WTC11 (cell line): Measurements from ENCODE around the gene UCK2. TPM values are rescaled to one million over a fixed set of nuclear protein-coding genes. Genes with fewer than 3 reads are reported as not detected.

ENCODE experiments used
- ATAC-seq: fragments of 200-7000 bp; cut with Tn5 transposase; 2 replicates; pipeline ENCODE4 v1.10.0; 2021; ENCODE audit warnings: mild to moderate bottlenecking, moderate library complexity
- CTCF ChIA-PET: fragments of 300-600 bp; sonication (Branson Sonifier 250); formaldehyde crosslinking; loops from one replicate; lab custom pipeline; 2021; ENCODE audit warnings: antibody characterized with exemption; lab: Charles Lee
- POLR2A ChIA-PET: fragments of 350-600 bp; sonication (Branson Sonifier 250); formaldehyde crosslinking; loops from one replicate; lab custom pipeline; 2021; ENCODE audit warnings: antibody characterized with exemption; lab: Charles Lee
- DNase-seq: peaks from one replicate; pipeline ENCODE4 v3.0.0; 2021; ENCODE audit warnings: low spot score
- H3K27ac Mint-ChIP-seq: 2 replicates; pipeline ENCODE4 v1.8.0; 2021; ENCODE audit warnings: mixed read lengths
- H3K27me3 Mint-ChIP-seq: 2 replicates; pipeline ENCODE4 v1.8.0; 2021; ENCODE audit warnings: low read depth, mild to moderate bottlenecking, moderate library complexity, mixed read lengths
- H3K36me3 Mint-ChIP-seq: 2 replicates; pipeline ENCODE4 v1.8.0; 2021; ENCODE audit warnings: mixed read lengths
- H3K4me1 Mint-ChIP-seq: 2 replicates; pipeline ENCODE4 v1.8.0; 2022; ENCODE audit warnings: mixed read lengths
- H3K4me3 Mint-ChIP-seq: 2 replicates; pipeline ENCODE4 v1.8.0; 2021; ENCODE audit warnings: mild to moderate bottlenecking, moderate library complexity, mixed read lengths
- H3K9me3 Mint-ChIP-seq: 2 replicates; pipeline ENCODE4 v1.8.0; 2021; ENCODE audit warnings: mixed read lengths
- AR ChIP-seq: fragments of 250-450 bp; sonication (Bioruptor Pico); IDR thresholded peaks from 2 replicates; pipeline ENCODE4 v1.9.0; 2021; ENCODE audit warnings: mild to moderate bottlenecking
- ATF1 ChIP-seq: sonication (generic); formaldehyde crosslinking; IDR thresholded peaks from 2 replicates; pipeline ENCODE4 v1.8.1; 2023; ENCODE audit warnings: mild to moderate bottlenecking, moderate library complexity, missing genetic modification reagents
- ATF6 ChIP-seq: sonication (generic); formaldehyde crosslinking; IDR thresholded peaks from 2 replicates; pipeline ENCODE4 v1.8.1; 2023; ENCODE audit warnings: mild to moderate bottlenecking, missing genetic modification reagents
- CDX4 ChIP-seq: fragments of 250-450 bp; sonication (Bioruptor Pico); IDR thresholded peaks from 2 replicates; pipeline ENCODE4 v1.9.0; 2021; ENCODE audit warnings: moderate library complexity, mild to moderate bottlenecking, inconsistent platforms, borderline replicate concordance
- CREM ChIP-seq: sonication (generic); formaldehyde crosslinking; IDR thresholded peaks from 2 replicates; pipeline ENCODE4 v1.8.1; 2022; ENCODE audit warnings: mild to moderate bottlenecking, missing genetic modification reagents, moderate library complexity
- ELF4 ChIP-seq: sonication (generic); formaldehyde crosslinking; IDR thresholded peaks from 2 replicates; pipeline ENCODE4 v1.8.1; 2022; ENCODE audit warnings: low read depth, mild to moderate bottlenecking, moderate library complexity, missing genetic modification reagents
- EMX1 ChIP-seq: fragments of 250-450 bp; sonication (Bioruptor Pico); IDR thresholded peaks from 2 replicates; pipeline ENCODE4 v1.8.0; 2021; ENCODE audit warnings: mild to moderate bottlenecking
- ERG ChIP-seq: fragments of 250-450 bp; sonication (Bioruptor Pico); IDR thresholded peaks from 2 replicates; pipeline ENCODE4 v1.8.0; 2021; ENCODE audit warnings: mild to moderate bottlenecking
- ESRRA ChIP-seq: sonication (generic); formaldehyde crosslinking; IDR thresholded peaks from 2 replicates; pipeline ENCODE4 v1.8.1; 2022; ENCODE audit warnings: mild to moderate bottlenecking, missing genetic modification reagents, borderline replicate concordance
- ETV6 ChIP-seq: sonication (generic); formaldehyde crosslinking; IDR thresholded peaks from 2 replicates; pipeline ENCODE4 v1.8.1; 2022; ENCODE audit warnings: mild to moderate bottlenecking, missing genetic modification reagents
- FOXP4 ChIP-seq: sonication (generic); formaldehyde crosslinking; IDR thresholded peaks from 2 replicates; pipeline ENCODE4 v1.8.0; 2022; ENCODE audit warnings: mild to moderate bottlenecking, missing genetic modification reagents
- MAX ChIP-seq: sonication (generic); formaldehyde crosslinking; IDR thresholded peaks from 2 replicates; pipeline ENCODE4 v1.8.0; 2022; ENCODE audit warnings: mild to moderate bottlenecking, missing genetic modification reagents
- NR1H2 ChIP-seq: sonication (generic); formaldehyde crosslinking; IDR thresholded peaks from 2 replicates; pipeline ENCODE4 v1.9.0; 2021; ENCODE audit warnings: mild to moderate bottlenecking, moderate library complexity, missing genetic modification reagents
- RELA ChIP-seq: sonication (generic); formaldehyde crosslinking; IDR thresholded peaks from 2 replicates; pipeline ENCODE4 v1.8.1; 2022; ENCODE audit warnings: missing genetic modification reagents, mild to moderate bottlenecking, borderline replicate concordance
- RORB ChIP-seq: fragments of 250-450 bp; sonication (Bioruptor Pico); IDR thresholded peaks from 2 replicates; pipeline ENCODE4 v1.9.0; 2021; ENCODE audit warnings: mild to moderate bottlenecking
- SMAD4 ChIP-seq: sonication (generic); formaldehyde crosslinking; IDR thresholded peaks from 2 replicates; pipeline ENCODE4 v1.8.0; 2022; ENCODE audit warnings: mild to moderate bottlenecking, missing genetic modification reagents
- ZNF232 ChIP-seq: sonication (generic); formaldehyde crosslinking; IDR thresholded peaks from 2 replicates; pipeline ENCODE4 v1.8.0; 2022; ENCODE audit warnings: mild to moderate bottlenecking, missing genetic modification reagents
- ZNF423 ChIP-seq: fragments of 250-450 bp; sonication (Bioruptor Pico); IDR thresholded peaks from 2 replicates; pipeline ENCODE4 v2.1.2; 2022; ENCODE audit warnings: mild to moderate bottlenecking, moderate library complexity
- total RNA-seq: library from RNA; stranded (reverse); gene quantifications from 3 replicates; pipeline ENCODE4 v1.2.3, GENCODE V29; 2021
- TF ChIP-seq, protein P1 (sequence below): sonication (generic); formaldehyde crosslinking; IDR thresholded peaks from 2 replicates; pipeline ENCODE4 v1.8.1; 2023; ENCODE audit warnings: mild to moderate bottlenecking, missing genetic modification reagents, moderate library complexity

Gene UCK2
- total RNA-seq, 1 experiment from 2014 or later, result 85.7 TPM

DNA sequence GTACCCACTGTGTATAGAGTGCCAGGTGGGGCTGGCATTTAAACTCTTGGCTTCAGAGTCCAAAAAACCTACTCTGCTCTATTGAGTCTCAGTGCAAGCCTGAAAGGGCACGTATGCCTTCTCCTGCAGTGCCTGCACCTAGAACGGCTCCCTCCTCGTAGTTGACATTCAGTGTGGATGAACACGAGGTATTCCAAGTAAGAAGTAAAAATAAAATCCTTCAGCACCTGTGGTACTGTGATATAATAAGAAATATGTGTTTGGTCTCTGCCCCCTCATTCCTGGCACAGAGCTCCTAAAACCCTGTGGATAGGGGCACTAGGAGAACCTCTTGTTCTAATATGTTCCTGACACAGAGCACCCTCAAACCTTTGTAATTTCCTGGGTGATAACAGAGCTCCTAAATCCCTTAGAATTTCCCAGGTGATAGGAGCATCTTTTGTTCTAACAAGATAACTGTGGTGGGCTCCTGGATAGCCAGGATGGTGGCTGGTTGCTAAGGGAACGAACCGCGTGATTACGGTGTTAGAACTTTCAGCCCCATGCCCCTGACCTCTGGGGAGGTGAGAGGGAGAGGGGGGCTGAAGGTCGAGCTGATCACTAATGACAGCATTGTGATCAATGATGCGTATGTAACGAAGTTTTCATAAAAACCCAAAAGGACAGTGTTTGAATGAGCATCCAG is 16.8 kb downstream of the UCK2 start:
- POLR2A ChIA-PET, result no interaction called here
- H3K4me1 Mint-ChIP-seq, result peaks cover 57% of the 10 kb centered on the region
- H3K27me3 Mint-ChIP-seq, result no peaks in the 10 kb centered on the region
- TF ChIP-seq CDX4 (CRISPR knock-in tag) (no peak), ETV6 (CRISPR knock-in tag) (no peak), ZNF423 (CRISPR knock-in tag) (no peak), RORB (CRISPR knock-in tag) (no peak), ZNF232 (no peak), CREM (no peak), ESRRA (CRISPR knock-in tag) (no peak), AR (CRISPR knock-in tag) (no peak), ATF1 (CRISPR knock-in tag) (no peak), EMX1 (CRISPR knock-in tag) (no peak), MAX (CRISPR knock-in tag) (no peak), SMAD4 (CRISPR knock-in tag) (no peak), FOXP4 (no peak), NR1H2 (CRISPR knock-in tag) (no peak), ATF6 (CRISPR knock-in tag) (no peak), RELA (CRISPR knock-in tag) (no peak), ERG (CRISPR knock-in tag) (no peak), ELF4 (CRISPR knock-in tag) (no peak)
- TF ChIP-seq, protein P1, sequence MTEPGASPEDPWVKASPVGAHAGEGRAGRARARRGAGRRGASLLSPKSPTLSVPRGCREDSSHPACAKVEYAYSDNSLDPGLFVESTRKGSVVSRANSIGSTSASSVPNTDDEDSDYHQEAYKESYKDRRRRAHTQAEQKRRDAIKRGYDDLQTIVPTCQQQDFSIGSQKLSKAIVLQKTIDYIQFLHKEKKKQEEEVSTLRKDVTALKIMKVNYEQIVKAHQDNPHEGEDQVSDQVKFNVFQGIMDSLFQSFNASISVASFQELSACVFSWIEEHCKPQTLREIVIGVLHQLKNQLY (CRISPR knock-in tag), result no peak
- TF ChIP-seq, all 79 proteins: peak for 0
- H3K9me3 Mint-ChIP-seq, result peaks cover 8% of the 10 kb centered on the region; the same call in 1 of the 2 replicates
- ATAC-seq (peak; percentile 13; the same call in 1 of the 2 replicates), DNase-seq (no peak)
- CTCF ChIA-PET, result interaction anchor here (0.8 to 2.2 kb wide), 4 partner anchors 15 to 75 kb away, joined by 3 to 7 read pairs (median 4); partner anchors contain the start of gene TMCO1
- no peak overlapping the region for H3K27ac Mint-ChIP-seq
- peaks cover 12% of the 10 kb centered on the region for H3K36me3 Mint-ChIP-seq
- H3K4me3 Mint-ChIP-seq, result no peak overlapping the region
